ENCODE results near the gene FASLG.

FASLG gene

DNA sequence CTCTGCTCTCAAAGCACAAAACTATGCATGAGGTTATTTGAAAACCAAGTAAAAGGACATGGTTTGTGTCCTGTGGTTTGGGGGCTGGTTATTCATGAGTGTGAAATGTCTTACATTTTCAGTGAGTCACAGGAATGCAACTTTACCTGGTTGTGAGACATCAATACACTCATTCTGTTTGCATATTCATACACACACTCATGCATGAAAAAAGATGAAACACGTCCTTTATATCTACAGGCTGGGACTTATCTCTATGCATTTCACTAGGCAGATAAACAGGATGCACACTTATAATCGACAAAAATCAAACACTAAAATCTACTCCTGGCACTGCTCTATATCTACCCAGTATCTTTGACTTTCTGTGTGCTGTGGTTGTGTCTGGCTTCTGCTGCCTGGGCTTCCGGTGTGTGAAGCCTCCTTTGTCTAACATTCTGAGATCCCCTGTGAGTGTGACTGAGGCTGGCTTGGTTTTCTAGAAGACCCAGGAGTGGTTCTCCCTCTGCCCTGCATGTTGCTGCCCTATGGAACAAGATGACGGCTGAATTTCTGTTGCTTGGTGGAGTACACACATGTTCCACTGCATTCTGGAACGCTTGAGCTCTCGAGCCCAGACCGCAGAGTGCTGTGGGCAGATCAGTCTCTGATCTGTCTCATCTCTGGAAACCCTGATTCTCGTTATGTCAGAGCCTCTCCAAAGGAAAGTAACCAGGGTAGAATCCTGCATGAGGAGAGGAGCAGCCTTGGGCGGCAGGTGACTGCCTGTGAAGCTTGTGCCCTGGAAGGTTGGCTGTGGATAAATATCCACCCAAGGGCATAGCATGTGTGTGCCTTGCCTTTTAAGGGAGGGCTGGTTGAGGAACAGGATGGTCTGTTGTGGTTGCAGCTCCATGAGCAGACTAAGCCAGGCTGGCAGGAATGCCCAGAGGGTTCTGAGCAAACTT is 19.7 kb upstream of the FASLG start:
- no peaks in the 10 kb centered on the region for H4K20me1 ChIP-seq (ENCODE audit: insufficient read depth, low read length)
- peak; percentile 79 for DNase-seq
- H2AFZ ChIP-seq (ENCODE audit: low read depth, low read length), result peak overlapping the region; percentile 52
- peak; percentile 83 for ATAC-seq (ENCODE audit: insufficient read depth, low read depth)
- no peaks in the 10 kb centered on the region for H3K36me3 ChIP-seq (ENCODE audit: insufficient read depth, low read length)
- peaks cover 51% of the 10 kb centered on the region for H3K4me1 ChIP-seq (ENCODE audit: insufficient read depth, low read length)
- peak overlapping the region; percentile 74 for H3K4me2 ChIP-seq (ENCODE audit: insufficient read depth, low read length)
- H3K27me3 ChIP-seq (ENCODE audit: insufficient read depth, low read length, poor library complexity), result no peaks in the 10 kb centered on the region
- H3K9ac ChIP-seq (ENCODE audit: low read depth, low read length), result peak overlapping the region; percentile 39
- TF ChIP-seq CTCF (IDR thresholded peaks at IDR 0.05; ENCODE audit: borderline replicate concordance, extremely low read depth, low read length, poor library complexity, severe bottlenecking) (no peak), EZH2 (IDR thresholded peaks at IDR 0.05; ENCODE audit: borderline replicate concordance, low read depth, low read length, severe bottlenecking) (no peak)
- H3K27ac ChIP-seq (ENCODE audit: low read length), result peak overlapping the region; percentile 86
- H3K79me2 ChIP-seq (ENCODE audit: insufficient read depth, low read length), result no peaks in the 10 kb centered on the region
- H3K4me3 ChIP-seq (ENCODE audit: low read depth in 1 of 2, low read length in 2 of 2), result peak overlapping the region in 1 of 2 experiments; percentile 42; a peak in 2 of 4 replicates
- H3K9me3 ChIP-seq (ENCODE audit: insufficient read depth, low read length, severe bottlenecking), result no peaks in the 10 kb centered on the region

DNA sequence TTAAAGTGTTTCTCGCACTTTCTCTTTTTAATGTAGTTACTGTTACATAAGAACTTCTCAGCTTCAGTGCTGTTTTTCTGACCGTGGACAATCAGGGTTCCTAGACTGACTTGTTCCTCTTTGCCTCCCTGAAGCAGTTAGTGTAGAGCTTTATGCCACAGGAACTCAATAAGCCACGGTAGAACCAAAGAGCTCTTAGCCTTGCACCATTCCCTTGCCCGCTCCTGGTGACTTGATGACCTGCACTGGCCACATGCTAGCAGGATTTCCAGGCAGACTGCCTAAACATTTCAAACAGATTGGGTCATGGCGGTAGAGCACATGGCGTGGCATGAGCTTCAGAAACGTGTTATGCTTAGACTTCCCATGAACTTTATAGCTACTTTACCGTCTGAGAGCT is 18.8 kb upstream of the FASLG start:
- Histone ChIP-seq H2AFZ (ENCODE audit: low read depth, low read length) (no peak overlapping the region), H3K79me2 (ENCODE audit: insufficient read depth, low read length) (no peaks in the 10 kb centered on the region), H3K4me1 (ENCODE audit: insufficient read depth, low read length) (peaks cover 61% of the 10 kb centered on the region), H3K4me3 (ENCODE audit: low read depth in 1 of 2, low read length in 2 of 2) (no peak overlapping the region), H3K27me3 (ENCODE audit: insufficient read depth, low read length, poor library complexity) (no peaks in the 10 kb centered on the region), H3K27ac (ENCODE audit: low read length) (no peak overlapping the region; the same call in 1 of the 2 replicates), H3K9ac (ENCODE audit: low read depth, low read length) (no peak overlapping the region), H3K4me2 (ENCODE audit: insufficient read depth, low read length) (peak overlapping the region; percentile 74; the same call in 1 of the 2 replicates), H4K20me1 (ENCODE audit: insufficient read depth, low read length) (no peaks in the 10 kb centered on the region), H3K9me3 (ENCODE audit: insufficient read depth, low read length, severe bottlenecking) (no peaks in the 10 kb centered on the region), H3K36me3 (ENCODE audit: insufficient read depth, low read length) (no peaks in the 10 kb centered on the region)
- no peak for DNase-seq
- TF ChIP-seq CTCF (IDR thresholded peaks at IDR 0.05; ENCODE audit: borderline replicate concordance, extremely low read depth, low read length, poor library complexity, severe bottlenecking), result no peak
- no peak for TF ChIP-seq EZH2 (IDR thresholded peaks at IDR 0.05; ENCODE audit: borderline replicate concordance, low read depth, low read length, severe bottlenecking)
- no peak for ATAC-seq (ENCODE audit: insufficient read depth, low read depth)

DNA sequence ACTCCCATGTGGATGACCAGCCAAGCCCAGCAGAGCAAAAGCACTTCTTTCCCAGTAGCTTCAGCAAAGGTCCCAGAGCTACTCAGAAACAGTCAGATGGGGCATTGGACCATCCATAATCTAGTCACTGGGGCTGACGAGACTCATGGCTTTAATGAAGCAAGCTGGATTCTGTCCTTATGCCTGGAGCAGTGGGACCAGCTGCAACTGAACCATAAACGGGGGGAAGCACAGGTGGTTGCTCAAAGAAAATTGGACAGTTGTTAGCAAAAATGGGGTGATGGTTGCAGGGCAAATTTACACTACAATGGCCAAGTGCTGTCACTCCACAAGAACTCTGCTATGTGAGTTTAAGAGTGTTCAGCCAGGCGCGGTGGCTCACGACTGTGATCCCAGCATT is 17.4 kb upstream of the FASLG start:
- DNase-seq (no peak), ATAC-seq (ENCODE audit: insufficient read depth, low read depth) (no peak)
- TF ChIP-seq CTCF (IDR thresholded peaks at IDR 0.05; ENCODE audit: borderline replicate concordance, extremely low read depth, low read length, poor library complexity, severe bottlenecking) (no peak), EZH2 (IDR thresholded peaks at IDR 0.05; ENCODE audit: borderline replicate concordance, low read depth, low read length, severe bottlenecking) (no peak)
- Histone ChIP-seq H3K27ac (ENCODE audit: low read length) (no peak overlapping the region), H3K4me2 (ENCODE audit: insufficient read depth, low read length) (no peak overlapping the region), H3K36me3 (ENCODE audit: insufficient read depth, low read length) (no peaks in the 10 kb centered on the region), H3K9me3 (ENCODE audit: insufficient read depth, low read length, severe bottlenecking) (no peaks in the 10 kb centered on the region), H3K27me3 (ENCODE audit: insufficient read depth, low read length, poor library complexity) (no peaks in the 10 kb centered on the region), H3K4me3 (ENCODE audit: low read depth in 1 of 2, low read length in 2 of 2) (no peak overlapping the region), H3K4me1 (ENCODE audit: insufficient read depth, low read length) (peaks cover 65% of the 10 kb centered on the region), H3K79me2 (ENCODE audit: insufficient read depth, low read length) (no peaks in the 10 kb centered on the region), H3K9ac (ENCODE audit: low read depth, low read length) (no peak overlapping the region), H4K20me1 (ENCODE audit: insufficient read depth, low read length) (no peaks in the 10 kb centered on the region), H2AFZ (ENCODE audit: low read depth, low read length) (no peak overlapping the region)
